Measurements from ENCODE around the gene FAM50A.

DNA sequence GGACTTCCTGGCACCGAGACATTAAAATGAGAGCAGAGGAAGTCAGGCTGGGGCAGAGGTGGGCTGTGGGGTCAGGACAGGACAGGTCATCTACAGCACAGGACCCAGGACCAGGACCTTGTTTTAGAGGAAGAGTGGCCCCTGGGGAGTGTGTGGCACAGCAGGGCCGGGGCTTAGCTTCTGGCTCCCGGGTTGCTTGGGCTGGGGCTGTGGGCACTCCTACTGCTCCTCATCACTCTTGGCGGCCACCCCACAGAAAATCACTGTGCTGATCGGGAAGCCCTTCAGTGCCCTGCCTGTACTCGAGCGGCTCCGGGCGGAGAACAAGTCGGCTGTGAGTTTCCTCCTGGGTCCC is 23.6 kb upstream of the FAM50A start:
- TF ChIP-seq CTCF (IDR thresholded peaks at IDR 0.05) (no peak), EZH2 (IDR thresholded peaks at IDR 0.05; ENCODE audit: borderline replicate concordance, insufficient read depth, low read depth, low read length, poor library complexity, severe bottlenecking) (no peak)

Data from B cell (primary cell).